ENCODE data around the gene NPIPA8.
"Not testable (repeated sequence)": the region's sequence is repeated elsewhere in the genome, so short reads cannot be mapped to it uniquely, and the experiment has no call there.

Gene NPIPA8

GRCh38 chr16:18339210-18339609 is 2.7 kb upstream of the NPIPA8 start:
- H3K9me3 ChIP-seq (ENCODE audit: insufficient read depth, low read length); H3K27ac ChIP-seq (ENCODE audit: low read length); H3K27me3 ChIP-seq (ENCODE audit: low read depth, low read length); H3K9ac ChIP-seq (ENCODE audit: low read length); H3K4me1 ChIP-seq (ENCODE audit: low read length); H3K4me2 ChIP-seq (ENCODE audit: low read length); H2AFZ ChIP-seq (ENCODE audit: low read depth, low read length); H3K36me3 ChIP-seq (replicated peaks; ENCODE audit: low read depth, low read length); H3K79me2 ChIP-seq (ENCODE audit: low read length); H3K4me3 ChIP-seq (ENCODE audit: low read length); H4K20me1 ChIP-seq (ENCODE audit: insufficient read depth, low read length): not testable (repeated sequence)

DNA sequence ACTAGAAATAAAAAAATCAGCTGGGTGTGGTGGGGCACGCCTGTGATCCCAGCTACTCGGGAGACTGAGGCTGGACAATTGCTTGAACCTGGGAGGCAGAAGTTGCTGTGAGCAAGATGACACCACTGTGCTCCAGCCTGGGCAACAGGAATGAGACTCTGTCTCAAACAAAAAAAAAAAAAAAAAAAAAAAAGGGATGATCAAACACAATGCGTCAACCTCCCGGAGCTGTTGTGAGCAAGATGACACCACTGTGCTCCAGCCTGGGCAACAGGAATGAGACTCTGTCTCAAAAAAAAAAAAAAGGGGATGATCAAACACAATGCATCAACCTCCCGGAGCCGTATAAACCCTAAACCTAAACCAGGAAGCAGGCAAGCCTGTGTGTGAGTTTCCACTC is 24.7 kb downstream of the NPIPA8 start:
- H3K9ac ChIP-seq (ENCODE audit: low read length); H3K27ac ChIP-seq (ENCODE audit: low read length); H3K27me3 ChIP-seq (ENCODE audit: low read depth, low read length); H3K9me3 ChIP-seq (ENCODE audit: insufficient read depth, low read length); H3K4me1 ChIP-seq (ENCODE audit: low read length); H3K36me3 ChIP-seq (replicated peaks; ENCODE audit: low read depth, low read length); H4K20me1 ChIP-seq (ENCODE audit: insufficient read depth, low read length); H2AFZ ChIP-seq (ENCODE audit: low read depth, low read length); H3K79me2 ChIP-seq (ENCODE audit: low read length); H3K4me3 ChIP-seq (ENCODE audit: low read length); H3K4me2 ChIP-seq (ENCODE audit: low read length): not testable (repeated sequence)

DNA sequence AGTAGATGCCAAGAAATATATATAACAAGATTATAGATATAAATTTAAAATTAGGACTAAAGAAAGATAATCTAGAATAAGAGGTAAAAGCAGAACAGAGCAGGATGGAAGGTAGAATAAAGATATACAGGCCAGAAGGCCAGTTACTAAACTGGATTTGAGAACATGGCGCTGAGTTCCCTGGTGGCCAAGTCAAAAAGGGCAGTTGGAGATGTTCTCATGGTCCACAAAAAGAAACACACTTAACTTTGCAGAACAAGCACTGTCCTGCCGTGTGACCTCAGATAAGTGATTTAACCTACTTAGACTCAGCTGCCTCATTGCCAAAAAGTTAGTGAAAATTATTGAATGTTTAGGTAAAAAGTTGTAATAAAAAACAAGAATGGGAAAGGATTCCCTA is 27.4 kb downstream of the NPIPA8 start:
- not testable (repeated sequence) for H3K4me2 ChIP-seq (ENCODE audit: low read length); H3K9ac ChIP-seq (ENCODE audit: low read length); H4K20me1 ChIP-seq (ENCODE audit: insufficient read depth, low read length); H3K4me1 ChIP-seq (ENCODE audit: low read length); H3K36me3 ChIP-seq (replicated peaks; ENCODE audit: low read depth, low read length); H3K27ac ChIP-seq (ENCODE audit: low read length); H3K9me3 ChIP-seq (ENCODE audit: insufficient read depth, low read length); H3K79me2 ChIP-seq (ENCODE audit: low read length); H2AFZ ChIP-seq (ENCODE audit: low read depth, low read length); H3K4me3 ChIP-seq (ENCODE audit: low read length); H3K27me3 ChIP-seq (ENCODE audit: low read depth, low read length)

DNA sequence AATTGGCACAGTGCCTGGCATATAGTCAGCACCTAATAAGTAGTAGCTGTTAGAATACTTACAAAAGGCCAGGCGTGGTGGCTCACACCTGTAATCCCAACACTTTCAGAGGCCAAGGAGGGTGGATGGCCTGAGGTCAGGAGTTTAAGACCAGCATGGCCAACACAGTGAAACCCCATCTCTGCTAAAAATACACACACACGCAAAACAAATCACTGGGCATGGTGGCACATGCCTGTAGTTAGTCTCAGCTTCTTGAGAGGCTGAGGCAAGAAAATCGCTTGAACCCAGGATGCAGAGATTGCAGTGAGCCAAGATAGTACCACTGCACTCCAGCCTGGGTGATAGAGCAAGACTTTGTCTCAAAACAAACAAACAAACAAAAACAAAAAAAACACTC is 29.3 kb downstream of the NPIPA8 start:
- H3K79me2 ChIP-seq (ENCODE audit: low read length); H3K27ac ChIP-seq (ENCODE audit: low read length); H3K4me3 ChIP-seq (ENCODE audit: low read length); H3K9me3 ChIP-seq (ENCODE audit: insufficient read depth, low read length); H3K27me3 ChIP-seq (ENCODE audit: low read depth, low read length); H3K4me1 ChIP-seq (ENCODE audit: low read length); H2AFZ ChIP-seq (ENCODE audit: low read depth, low read length); H3K9ac ChIP-seq (ENCODE audit: low read length); H3K36me3 ChIP-seq (replicated peaks; ENCODE audit: low read depth, low read length); H3K4me2 ChIP-seq (ENCODE audit: low read length); H4K20me1 ChIP-seq (ENCODE audit: insufficient read depth, low read length): not testable (repeated sequence)

DNA sequence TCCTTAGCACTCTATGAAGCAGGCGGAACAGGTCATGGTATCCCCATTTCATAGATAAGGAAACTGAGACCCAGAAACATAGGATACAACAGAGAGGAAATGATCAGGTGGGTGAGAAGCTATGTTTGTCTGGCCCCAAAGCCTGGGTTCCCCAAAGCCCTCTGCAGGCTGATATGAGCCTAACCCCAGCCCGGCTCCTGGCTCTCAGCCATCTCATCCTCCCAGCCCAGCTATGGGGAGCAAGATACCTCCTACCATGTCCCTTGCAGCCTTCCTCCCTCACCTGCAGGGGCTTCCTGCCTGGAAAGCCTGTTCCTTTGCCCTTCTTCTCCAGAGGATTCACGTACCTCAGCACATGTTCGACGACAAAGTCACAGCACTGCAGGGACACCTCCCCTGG is 30.5 kb downstream of the NPIPA8 start:
- H4K20me1 ChIP-seq (ENCODE audit: insufficient read depth, low read length); H2AFZ ChIP-seq (ENCODE audit: low read depth, low read length); H3K36me3 ChIP-seq (replicated peaks; ENCODE audit: low read depth, low read length); H3K9ac ChIP-seq (ENCODE audit: low read length); H3K4me3 ChIP-seq (ENCODE audit: low read length); H3K9me3 ChIP-seq (ENCODE audit: insufficient read depth, low read length); H3K27me3 ChIP-seq (ENCODE audit: low read depth, low read length); H3K4me2 ChIP-seq (ENCODE audit: low read length); H3K4me1 ChIP-seq (ENCODE audit: low read length); H3K79me2 ChIP-seq (ENCODE audit: low read length); H3K27ac ChIP-seq (ENCODE audit: low read length): not testable (repeated sequence)

GRCh38 chr16:18303059-18303706 is 33.4 kb downstream of the NPIPA8 start:
- not testable (repeated sequence) for H3K9ac ChIP-seq (ENCODE audit: low read length); H3K36me3 ChIP-seq (replicated peaks; ENCODE audit: low read depth, low read length); H3K27me3 ChIP-seq (ENCODE audit: low read depth, low read length); H3K4me3 ChIP-seq (ENCODE audit: low read length); H3K79me2 ChIP-seq (ENCODE audit: low read length); H2AFZ ChIP-seq (ENCODE audit: low read depth, low read length); H3K4me2 ChIP-seq (ENCODE audit: low read length); H4K20me1 ChIP-seq (ENCODE audit: insufficient read depth, low read length); H3K9me3 ChIP-seq (ENCODE audit: insufficient read depth, low read length); H3K4me1 ChIP-seq (ENCODE audit: low read length); H3K27ac ChIP-seq (ENCODE audit: low read length)

DNA sequence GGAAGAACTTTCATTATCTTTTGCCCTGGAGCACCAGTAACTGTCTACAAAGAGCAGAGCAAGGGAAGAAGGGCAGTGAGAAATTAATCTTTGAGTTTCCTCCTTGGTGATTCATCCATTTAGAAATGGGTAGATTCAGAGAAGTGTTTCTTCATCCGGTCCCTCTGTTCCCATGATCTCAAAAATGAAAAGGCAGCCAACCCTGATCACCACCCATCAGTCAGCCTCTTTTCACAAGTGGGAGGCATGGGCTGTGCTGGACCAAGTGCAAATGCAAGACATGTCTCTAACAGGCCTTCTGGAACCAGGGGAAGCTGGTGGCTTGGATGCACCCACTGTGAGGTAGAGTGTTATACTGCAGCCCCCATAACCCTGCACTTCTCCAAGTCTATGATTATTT is 38.8 kb downstream of the NPIPA8 start:
- H3K4me3 ChIP-seq (ENCODE audit: low read length); H3K79me2 ChIP-seq (ENCODE audit: low read length); H4K20me1 ChIP-seq (ENCODE audit: insufficient read depth, low read length); H3K4me1 ChIP-seq (ENCODE audit: low read length); H3K36me3 ChIP-seq (replicated peaks; ENCODE audit: low read depth, low read length); H3K27me3 ChIP-seq (ENCODE audit: low read depth, low read length); H3K4me2 ChIP-seq (ENCODE audit: low read length); H3K9me3 ChIP-seq (ENCODE audit: insufficient read depth, low read length); H2AFZ ChIP-seq (ENCODE audit: low read depth, low read length); H3K9ac ChIP-seq (ENCODE audit: low read length); H3K27ac ChIP-seq (ENCODE audit: low read length): not testable (repeated sequence)

DNA sequence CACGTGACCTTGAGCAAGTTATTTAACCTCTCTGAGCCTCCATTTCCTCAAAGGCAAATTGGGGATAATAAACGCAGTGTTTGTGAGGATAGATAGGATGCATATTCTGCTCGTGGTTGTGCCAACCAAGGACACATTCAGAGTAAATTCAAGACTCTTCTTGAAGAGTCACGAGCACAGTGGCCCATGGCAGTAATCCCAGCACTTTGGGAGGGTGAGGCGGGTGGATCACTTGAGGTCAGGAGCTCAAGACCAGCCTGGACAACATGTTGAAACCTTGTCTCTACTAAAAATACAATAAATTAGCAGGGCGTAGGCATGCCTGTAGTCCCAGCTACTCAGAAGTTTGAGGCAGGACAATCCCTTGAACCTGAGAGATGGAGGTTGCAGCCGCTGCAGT is 39.6 kb downstream of the NPIPA8 start:
- H3K4me3 ChIP-seq (ENCODE audit: low read length); H3K27me3 ChIP-seq (ENCODE audit: low read depth, low read length); H3K36me3 ChIP-seq (replicated peaks; ENCODE audit: low read depth, low read length); H3K79me2 ChIP-seq (ENCODE audit: low read length); H3K4me1 ChIP-seq (ENCODE audit: low read length); H4K20me1 ChIP-seq (ENCODE audit: insufficient read depth, low read length); H3K9me3 ChIP-seq (ENCODE audit: insufficient read depth, low read length); H3K27ac ChIP-seq (ENCODE audit: low read length); H2AFZ ChIP-seq (ENCODE audit: low read depth, low read length); H3K4me2 ChIP-seq (ENCODE audit: low read length); H3K9ac ChIP-seq (ENCODE audit: low read length): not testable (repeated sequence)

DNA sequence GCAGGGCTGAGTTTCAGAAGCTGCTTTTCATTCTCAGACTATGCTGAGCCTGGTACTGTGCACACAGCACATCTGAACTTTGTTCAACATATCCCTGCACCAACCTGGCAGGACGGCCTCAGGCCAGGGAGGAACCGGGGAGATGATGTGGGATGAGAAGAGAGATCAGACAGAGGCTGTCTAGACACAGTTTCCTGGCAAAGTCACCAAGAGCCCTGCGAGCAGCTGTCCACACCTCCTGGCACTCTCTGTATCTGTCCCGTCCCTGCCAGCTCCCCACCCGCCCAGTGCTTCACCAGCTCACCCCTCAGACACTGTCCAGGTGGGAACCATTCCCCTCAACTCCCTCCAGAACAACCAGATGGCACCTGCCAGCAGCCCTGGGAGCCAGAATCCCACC is 42.2 kb downstream of the NPIPA8 start:
- not testable (repeated sequence) for H3K9me3 ChIP-seq (ENCODE audit: insufficient read depth, low read length); H3K9ac ChIP-seq (ENCODE audit: low read length); H3K27me3 ChIP-seq (ENCODE audit: low read depth, low read length); H3K4me2 ChIP-seq (ENCODE audit: low read length); H4K20me1 ChIP-seq (ENCODE audit: insufficient read depth, low read length); H3K36me3 ChIP-seq (replicated peaks; ENCODE audit: low read depth, low read length); H3K4me1 ChIP-seq (ENCODE audit: low read length); H3K4me3 ChIP-seq (ENCODE audit: low read length); H3K79me2 ChIP-seq (ENCODE audit: low read length); H2AFZ ChIP-seq (ENCODE audit: low read depth, low read length); H3K27ac ChIP-seq (ENCODE audit: low read length)

DNA sequence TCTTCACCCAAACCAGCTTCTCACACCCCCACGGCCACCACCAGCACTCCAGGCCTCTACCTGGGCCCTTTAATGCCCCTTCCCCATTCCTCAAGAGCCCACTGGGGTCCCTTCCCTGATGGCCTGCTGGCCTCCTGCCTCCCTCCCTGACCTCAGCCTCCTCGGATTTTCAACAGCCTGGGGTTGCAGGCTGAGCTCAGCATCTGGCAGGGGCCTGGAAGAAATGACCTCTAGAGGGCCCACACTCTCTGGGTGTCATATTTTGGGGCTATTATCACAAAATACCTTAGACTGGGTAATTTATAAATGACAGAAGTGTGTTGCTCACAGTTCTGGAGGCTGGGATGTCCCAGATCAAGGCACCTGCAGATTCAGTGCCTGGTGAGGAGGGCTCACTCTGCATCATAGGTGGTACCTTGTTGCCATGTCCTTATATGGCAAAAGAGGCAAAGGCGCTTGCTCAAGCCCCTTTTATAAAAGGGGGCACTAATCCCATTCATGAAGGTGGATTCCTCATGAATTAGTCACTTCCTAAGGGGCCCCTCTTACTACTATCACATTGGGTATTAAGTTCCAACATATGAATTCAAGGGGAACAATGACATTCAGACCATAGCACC is 43.1 kb downstream of the NPIPA8 start:
- H3K4me1 ChIP-seq (ENCODE audit: low read length); H3K4me2 ChIP-seq (ENCODE audit: low read length); H3K9ac ChIP-seq (ENCODE audit: low read length); H3K27ac ChIP-seq (ENCODE audit: low read length); H3K36me3 ChIP-seq (replicated peaks; ENCODE audit: low read depth, low read length); H3K9me3 ChIP-seq (ENCODE audit: insufficient read depth, low read length); H3K27me3 ChIP-seq (ENCODE audit: low read depth, low read length); H2AFZ ChIP-seq (ENCODE audit: low read depth, low read length); H3K79me2 ChIP-seq (ENCODE audit: low read length); H4K20me1 ChIP-seq (ENCODE audit: insufficient read depth, low read length); H3K4me3 ChIP-seq (ENCODE audit: low read length): not testable (repeated sequence)

Measured in OCI-LY3 (cell line).